Nephron progenitor cell (in vitro differentiated cells): Measurements from ENCODE around the gene C19orf81.

Source experiments
- DNase-seq: peaks from one replicate; pipeline ENCODE4 v3.0.0; 2021
- H3K27ac Mint-ChIP-seq: 2 replicates; pipeline ENCODE4 v1.8.0; 2021; ENCODE audit warnings: mild to moderate bottlenecking, moderate library complexity, mixed read lengths
- H3K27me3 Mint-ChIP-seq: 2 replicates; pipeline ENCODE4 v1.8.0; 2021; ENCODE audit warnings: mild to moderate bottlenecking, low read depth, mixed read lengths; ENCODE audit not compliant: poor library complexity
- H3K36me3 Mint-ChIP-seq: 2 replicates; pipeline ENCODE4 v1.8.0; 2021; ENCODE audit warnings: low read depth, mixed read lengths
- H3K4me1 Mint-ChIP-seq: 2 replicates; pipeline ENCODE4 v1.8.0; 2021; ENCODE audit warnings: mixed read lengths
- H3K4me3 Mint-ChIP-seq: 2 replicates; pipeline ENCODE4 v1.8.0; 2021; ENCODE audit warnings: mild to moderate bottlenecking, moderate library complexity, mixed read lengths
- H3K9me3 Mint-ChIP-seq: 2 replicates; pipeline ENCODE4 v1.8.0; 2021; ENCODE audit warnings: mild to moderate bottlenecking, moderate library complexity, mixed read lengths
- CTCF ChIP-seq: fragments of 200-600 bp; sonication (generic); IDR thresholded peaks from 2 replicates; pipeline ENCODE4 v1.5.0; 2021; ENCODE audit warnings: antibody characterized with exemption

The C19orf81 gene

GRCh38 chr19:50706387-50706786 is 57.1 kb downstream of the C19orf81 start:
- Mint-ChIP-seq H3K4me3 (no peak overlapping the region), H3K9me3 (no peaks in the 10 kb centered on the region), H3K27ac (no peak overlapping the region), H3K36me3 (peaks cover 17% of the 10 kb centered on the region), H3K27me3 (peaks cover 43% of the 10 kb centered on the region), H3K4me1 (peaks cover 21% of the 10 kb centered on the region)
- DNase-seq = no peak
- no peak for TF ChIP-seq CTCF

GRCh38 chr19:50708179-50708879 is 59.1 kb downstream of the C19orf81 start:
- peak overlapping the region; percentile 12 for H3K27ac Mint-ChIP-seq
- peaks cover 34% of the 10 kb centered on the region for H3K27me3 Mint-ChIP-seq
- H3K36me3 Mint-ChIP-seq = peaks cover 33% of the 10 kb centered on the region
- H3K4me3 Mint-ChIP-seq = no peak overlapping the region
- no peaks in the 10 kb centered on the region for H3K9me3 Mint-ChIP-seq
- DNase-seq = no peak
- no peak for TF ChIP-seq CTCF
- H3K4me1 Mint-ChIP-seq = peaks cover 12% of the 10 kb centered on the region
